Large intestine (tissue), 3 donors: ENCODE data around the gene GPD1L. TPM values are rescaled to one million over a fixed set of nuclear protein-coding genes. Genes with fewer than 3 reads are reported as not detected.

Source experiments
- DNase-seq, 2 donors: peaks; one replicate each; pipeline versions ENCODE4 v3.0.0 to v3.0.0-alpha.2; 2013
- H3K27ac ChIP-seq: one replicate; pipeline ENCODE4 v1.5.1; 2013; ENCODE audit warnings: low read length
- H3K27me3 ChIP-seq: 2 replicates; pipeline ENCODE4 v1.6.1; 2013; ENCODE audit warnings: low read length; ENCODE audit not compliant: control insufficient read depth, insufficient read depth
- H3K36me3 ChIP-seq: 2 replicates; pipeline ENCODE4 v1.6.1; 2013; ENCODE audit warnings: low read length; ENCODE audit not compliant: control insufficient read depth, insufficient read depth
- H3K4me1 ChIP-seq: one replicate; pipeline ENCODE4 v1.6.1; 2013; ENCODE audit warnings: low read length; ENCODE audit not compliant: control insufficient read depth, insufficient read depth
- H3K4me3 ChIP-seq: one replicate; pipeline ENCODE4 v1.5.1; 2013; ENCODE audit warnings: low read length
- H3K9me3 ChIP-seq: one replicate; pipeline ENCODE4 v1.6.1; 2013; ENCODE audit warnings: mild to moderate bottlenecking, low read depth, low read length, moderate library complexity; ENCODE audit not compliant: control insufficient read depth
- whole genome bisulfite sequencing: methylation state at CpG from one replicate; pipeline ENCODE4 v1.1.5; 2013; ENCODE audit warnings: low lambda C conversion rate; ENCODE audit not compliant: insufficient coverage; 5-methylcytosine and 5-hydroxymethylcytosine counted together
- polyA plus RNA-seq: library from polyadenylated mRNA; unstranded; fragments of 120-200 nt; gene quantifications from one replicate; pipeline ENCODE4 v1.2.1, GENCODE V29; 2013

Gene GPD1L
- polyA plus RNA-seq, 1 donor = 17.5 TPM

DNA sequence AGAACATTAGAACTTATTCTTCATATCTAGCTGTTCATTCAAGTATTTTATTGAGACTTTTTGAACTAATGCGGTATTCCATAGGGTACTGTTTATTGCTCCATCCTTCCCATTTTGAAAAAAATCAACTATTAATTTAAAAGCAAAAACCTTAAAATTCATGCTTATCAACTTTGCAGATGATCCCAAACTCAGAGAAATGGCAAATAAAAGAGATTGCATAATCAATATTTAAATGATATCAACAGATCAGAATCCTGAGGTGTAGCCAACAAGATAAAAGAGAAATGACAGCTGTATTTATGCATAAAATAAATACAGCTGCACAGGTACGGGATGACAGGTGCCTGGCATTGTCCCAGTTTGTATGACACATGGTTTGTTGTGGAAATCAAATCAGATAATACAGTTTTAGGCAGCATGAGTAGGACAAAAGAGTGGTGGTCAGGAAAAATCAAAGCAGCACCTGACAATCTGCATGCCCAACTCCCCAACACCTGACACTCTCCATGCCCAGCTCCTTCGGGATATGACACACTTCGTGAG lies 89.6 kb downstream of the GPD1L start:
- H3K36me3 ChIP-seq = no peaks in the 10 kb centered on the region
- no peaks in the 10 kb centered on the region for H3K9me3 ChIP-seq
- H3K27ac ChIP-seq = no peak overlapping the region
- H3K27me3 ChIP-seq = no peaks in the 10 kb centered on the region
- no peak overlapping the region for H3K4me3 ChIP-seq
- H3K4me1 ChIP-seq = no peaks in the 10 kb centered on the region
- DNase-seq = no peak
- WGBS = no CpG with 5 or more reads among the region's 4 CpGs

DNA sequence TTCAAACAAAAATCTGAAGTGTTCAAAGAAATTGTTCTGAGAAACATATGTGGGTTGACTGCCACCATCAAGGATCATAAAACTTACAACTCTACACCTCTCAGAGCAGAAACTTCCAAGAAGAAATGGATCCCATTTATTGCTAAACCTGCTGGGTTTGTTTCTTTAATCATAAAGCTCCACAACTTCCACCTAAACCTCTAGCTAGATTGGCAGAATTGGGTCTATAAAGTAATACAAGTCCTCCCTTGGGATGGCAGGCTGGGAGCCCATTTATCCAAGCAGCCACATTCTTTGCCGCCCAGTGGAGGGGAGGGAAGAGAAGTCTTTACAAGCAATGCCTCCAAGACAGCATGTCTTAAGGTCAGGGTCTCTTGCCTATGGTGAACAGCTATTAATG lies 91.6 kb downstream of the GPD1L start:
- WGBS = no CpG with 5 or more reads among the region's 1 CpG
- no peaks in the 10 kb centered on the region for H3K9me3 ChIP-seq
- no peaks in the 10 kb centered on the region for H3K4me1 ChIP-seq
- H3K27me3 ChIP-seq = no peaks in the 10 kb centered on the region
- no peak for DNase-seq
- no peak overlapping the region for H3K4me3 ChIP-seq
- H3K27ac ChIP-seq = no peak overlapping the region
- no peaks in the 10 kb centered on the region for H3K36me3 ChIP-seq

DNA sequence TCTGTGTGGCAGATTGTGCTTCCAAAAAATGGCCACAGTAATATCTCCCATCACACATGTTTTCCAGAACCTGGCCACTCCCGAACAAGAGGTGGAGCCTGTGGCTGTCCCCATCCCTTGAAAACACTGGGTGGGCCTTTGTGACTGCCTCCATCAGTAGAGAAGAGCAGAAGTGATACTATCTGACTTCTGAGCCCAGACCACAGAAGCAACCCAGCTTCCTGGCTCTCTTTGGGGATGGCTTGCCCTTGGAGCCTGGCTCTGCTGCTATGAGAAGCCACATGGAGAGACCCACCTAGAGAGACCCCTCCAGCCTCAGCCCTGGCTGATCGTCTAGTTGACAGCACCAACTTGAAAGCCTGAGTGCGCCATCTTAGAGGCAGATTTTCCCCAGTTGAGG lies 92.3 kb downstream of the GPD1L start:
- no peak for DNase-seq
- Histone ChIP-seq H3K4me1 (no peaks in the 10 kb centered on the region), H3K9me3 (no peaks in the 10 kb centered on the region), H3K27ac (no peak overlapping the region), H3K36me3 (no peaks in the 10 kb centered on the region), H3K4me3 (no peak overlapping the region), H3K27me3 (no peaks in the 10 kb centered on the region)
- WGBS = no CpG with 5 or more reads among the region's 3 CpGs

DNA sequence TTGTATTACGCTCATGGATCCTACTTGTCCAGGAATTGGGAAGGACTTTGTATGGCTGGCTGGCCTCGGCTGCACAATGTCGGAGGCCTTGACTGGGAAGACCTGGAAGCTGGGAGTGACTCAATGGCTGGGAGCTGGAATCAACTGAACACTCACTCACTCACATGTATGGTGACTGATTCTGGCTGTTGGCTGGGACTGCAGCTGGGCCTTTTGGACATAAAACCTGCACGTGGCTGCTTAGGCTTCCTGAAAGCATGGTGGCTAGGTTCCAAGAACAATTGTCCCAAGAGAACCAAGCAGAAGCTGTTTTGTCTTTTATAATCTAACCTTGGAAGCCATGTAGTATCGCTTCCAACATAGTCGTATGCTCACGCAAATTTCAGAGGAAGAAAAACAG lies 94.1 kb downstream of the GPD1L start:
- H3K4me3 ChIP-seq = no peak overlapping the region
- H3K4me1 ChIP-seq = no peaks in the 10 kb centered on the region
- no peak overlapping the region for H3K27ac ChIP-seq
- H3K36me3 ChIP-seq = no peaks in the 10 kb centered on the region
- H3K27me3 ChIP-seq = no peaks in the 10 kb centered on the region
- WGBS = 80% methylated on average over 1 of the region's 7 CpGs
- H3K9me3 ChIP-seq = no peaks in the 10 kb centered on the region
- no peak for DNase-seq

DNA sequence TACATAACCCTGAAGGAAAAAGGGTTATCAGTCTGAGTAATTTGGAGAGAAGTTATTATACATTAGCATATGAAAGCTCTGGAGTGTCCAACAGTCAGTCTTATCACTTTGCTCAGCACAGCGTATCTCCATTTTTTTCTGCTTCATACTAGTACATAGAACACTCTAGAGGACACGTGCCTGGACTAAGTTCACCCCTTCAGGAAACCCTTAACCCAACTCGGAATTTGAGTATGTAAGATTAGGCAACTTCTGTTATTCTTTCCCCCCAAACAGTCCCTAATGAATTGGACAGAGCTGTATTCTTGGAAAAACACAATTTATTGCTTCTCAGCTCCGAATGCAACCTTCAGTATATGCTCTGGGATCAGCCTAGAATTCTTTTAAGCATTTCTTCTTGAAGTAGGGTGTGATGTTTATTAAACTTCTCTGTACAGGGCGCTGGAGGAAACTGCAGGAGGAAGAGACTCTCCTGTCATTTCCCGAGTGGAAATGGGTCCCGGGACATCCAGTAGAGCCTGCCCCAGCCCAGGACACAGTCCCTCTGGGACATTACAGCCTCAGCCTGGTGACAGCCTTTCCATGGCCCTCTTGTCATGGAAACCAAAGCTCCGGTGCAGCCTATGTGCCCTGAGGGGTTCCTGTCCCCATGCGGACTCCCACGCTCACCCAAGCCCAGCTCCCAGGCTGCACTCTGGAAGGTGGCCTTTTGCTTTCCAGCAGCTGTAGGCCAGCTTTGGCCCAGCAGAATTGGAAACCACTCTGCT lies 94.8 kb downstream of the GPD1L start:
- Histone ChIP-seq H3K9me3 (no peaks in the 10 kb centered on the region), H3K27me3 (no peaks in the 10 kb centered on the region), H3K4me1 (no peaks in the 10 kb centered on the region), H3K36me3 (no peaks in the 10 kb centered on the region), H3K4me3 (no peak overlapping the region), H3K27ac (no peak overlapping the region)
- no peak for DNase-seq
- no CpG with 5 or more reads among the region's 10 CpGs for WGBS

DNA sequence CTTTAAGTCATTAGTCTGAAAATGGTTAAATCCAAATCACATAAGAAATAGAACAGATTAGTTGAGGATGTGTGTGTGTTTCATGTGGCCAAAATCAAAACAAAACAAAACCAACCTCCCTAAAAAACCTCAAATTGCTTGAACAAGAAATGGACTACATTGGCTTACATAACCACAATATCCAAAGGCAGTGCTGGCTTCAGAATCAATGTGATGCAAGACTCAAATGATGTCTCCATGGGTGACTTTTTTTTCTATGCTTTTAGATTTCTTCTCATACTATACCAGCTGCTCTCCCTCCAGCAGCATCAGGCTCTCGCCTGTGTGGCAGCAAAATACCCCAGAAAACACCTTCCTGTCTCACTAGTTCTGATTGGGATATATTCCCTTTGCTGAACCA lies 96.1 kb downstream of the GPD1L start:
- no peak for DNase-seq
- H3K27me3 ChIP-seq = no peaks in the 10 kb centered on the region
- no peaks in the 10 kb centered on the region for H3K36me3 ChIP-seq
- no peaks in the 10 kb centered on the region for H3K9me3 ChIP-seq
- no peak overlapping the region for H3K4me3 ChIP-seq
- H3K4me1 ChIP-seq = no peaks in the 10 kb centered on the region
- no CpG with 5 or more reads among the region's 1 CpG for WGBS
- H3K27ac ChIP-seq = no peak overlapping the region

DNA sequence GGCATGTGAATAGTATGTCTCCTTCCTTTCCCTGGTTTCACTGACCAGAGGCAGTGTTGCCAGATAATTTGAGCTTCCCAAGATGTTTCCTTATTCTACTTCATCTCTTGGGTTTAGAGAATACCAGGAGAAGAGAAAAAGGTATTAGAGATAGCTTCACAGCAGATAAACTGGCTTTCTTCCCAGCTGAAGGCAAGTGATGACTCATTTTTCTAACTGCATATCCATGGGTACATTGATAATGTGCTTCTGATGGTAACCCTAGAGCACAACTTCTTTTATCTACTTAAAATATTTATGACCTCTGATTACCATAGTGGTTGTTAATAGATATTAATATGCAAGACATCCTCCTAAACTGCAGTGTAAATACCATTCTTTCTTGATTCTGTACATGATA lies 97.4 kb downstream of the GPD1L start:
- H3K27ac ChIP-seq = no peak overlapping the region
- no peaks in the 10 kb centered on the region for H3K9me3 ChIP-seq
- DNase-seq = no peak
- no peaks in the 10 kb centered on the region for H3K4me1 ChIP-seq
- no peak overlapping the region for H3K4me3 ChIP-seq
- no peaks in the 10 kb centered on the region for H3K36me3 ChIP-seq
- no peaks in the 10 kb centered on the region for H3K27me3 ChIP-seq

DNA sequence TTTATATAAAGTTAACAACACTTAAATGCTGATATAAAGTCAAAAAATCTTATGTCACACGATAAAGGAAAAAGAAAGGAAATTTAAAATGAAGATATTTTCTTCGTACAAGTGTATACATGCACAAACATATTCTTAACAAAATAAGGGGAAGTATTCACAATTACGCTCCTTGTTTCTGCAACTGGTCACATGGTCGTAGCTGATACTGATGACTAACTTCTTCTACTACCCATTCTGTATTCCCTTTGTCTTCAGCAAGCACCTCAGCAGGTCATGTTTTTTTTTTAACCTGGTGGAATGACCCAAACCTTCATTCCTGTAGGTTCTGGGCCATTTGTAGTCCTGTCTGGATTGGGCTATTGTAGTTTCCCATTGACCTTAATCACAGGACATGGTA lies 102.0 kb downstream of the GPD1L start:
- WGBS = 89% methylated on average over 4 of the region's 4 CpGs
- Histone ChIP-seq H3K27me3 (no peaks in the 10 kb centered on the region), H3K9me3 (no peaks in the 10 kb centered on the region), H3K4me1 (no peaks in the 10 kb centered on the region), H3K4me3 (no peak overlapping the region), H3K27ac (no peak overlapping the region), H3K36me3 (no peaks in the 10 kb centered on the region)
- DNase-seq = no peak

DNA sequence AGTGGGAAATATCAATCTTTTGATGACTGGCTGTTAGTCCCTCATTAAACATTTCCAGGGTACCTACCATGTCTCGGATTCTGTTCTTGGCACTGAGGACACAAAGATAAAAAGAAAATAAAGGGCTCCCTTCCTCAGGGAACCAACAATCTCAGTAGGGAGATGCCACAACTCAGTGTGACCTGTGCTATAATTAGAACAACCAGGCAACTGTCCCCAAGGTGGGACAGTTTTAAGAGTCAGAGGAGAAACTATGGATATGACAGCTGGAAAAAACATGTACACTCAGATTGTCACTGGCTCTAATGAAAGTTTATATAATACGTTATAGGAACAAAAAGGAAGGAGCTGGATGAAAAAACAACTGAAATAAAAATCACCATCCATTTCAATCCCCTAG lies 108.8 kb downstream of the GPD1L start:
- Histone ChIP-seq H3K36me3 (no peaks in the 10 kb centered on the region), H3K27ac (no peak overlapping the region), H3K9me3 (no peaks in the 10 kb centered on the region), H3K4me1 (peaks cover 13% of the 10 kb centered on the region), H3K27me3 (no peaks in the 10 kb centered on the region), H3K4me3 (no peak overlapping the region)
- no peak for DNase-seq
- WGBS = 67% methylated on average over 1 of the region's 2 CpGs

DNA sequence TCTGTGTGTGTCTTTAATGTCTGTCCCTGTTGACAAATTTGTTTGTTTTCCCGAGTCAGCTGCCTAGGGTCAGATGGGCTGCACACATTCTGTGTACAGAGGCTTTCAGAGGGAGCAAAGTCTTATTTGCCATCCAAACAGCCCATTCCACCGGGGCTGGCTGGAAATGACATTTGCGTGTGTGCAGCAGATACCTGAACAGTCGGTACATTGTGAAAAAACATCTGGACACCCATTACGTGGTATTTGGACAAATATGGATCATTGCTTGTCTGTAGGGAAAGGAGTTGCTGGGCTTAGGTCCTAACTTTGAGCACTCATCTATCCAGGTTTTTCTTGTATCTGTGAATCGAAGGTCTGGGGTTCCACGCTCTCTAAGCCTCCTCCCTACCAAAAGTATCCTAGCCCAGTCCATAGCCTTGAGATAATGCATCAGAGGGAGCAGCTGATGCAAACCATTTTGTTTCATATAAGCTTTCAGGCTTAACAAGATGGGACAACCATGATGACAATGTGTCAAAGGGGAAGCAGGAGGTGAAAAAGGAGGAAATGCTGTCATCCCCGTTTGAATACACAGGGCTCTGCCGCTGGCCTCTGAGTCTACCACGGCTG lies 109.9 kb downstream of the GPD1L start:
- DNase-seq = peak; percentile 68 to 83
- H3K27me3 ChIP-seq = no peaks in the 10 kb centered on the region
- no peaks in the 10 kb centered on the region for H3K9me3 ChIP-seq
- peak overlapping the region; percentile 15 for H3K27ac ChIP-seq
- WGBS = 7% methylated on average over 2 of the region's 10 CpGs
- peaks cover 13% of the 10 kb centered on the region for H3K4me1 ChIP-seq
- H3K36me3 ChIP-seq = no peaks in the 10 kb centered on the region
- no peak overlapping the region for H3K4me3 ChIP-seq

DNA sequence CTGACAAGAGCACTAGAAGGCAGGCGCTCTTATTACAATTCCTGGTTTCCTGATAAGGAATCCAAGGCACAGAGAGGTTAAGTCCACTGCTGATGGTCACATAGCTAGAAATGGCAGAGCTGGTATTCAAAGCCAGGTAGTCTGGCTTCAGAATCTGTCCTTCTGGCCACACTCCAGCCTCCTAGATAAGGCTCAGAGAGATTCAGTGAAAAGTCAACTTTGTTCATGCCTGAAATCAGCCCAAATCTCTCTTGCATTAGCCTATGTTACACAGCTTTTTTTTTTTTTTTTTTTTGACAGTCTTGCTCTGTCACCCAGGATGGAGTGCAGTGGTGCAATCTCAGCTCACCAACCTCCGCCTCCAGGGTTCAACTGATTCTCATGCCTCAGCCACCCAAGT lies 110.9 kb downstream of the GPD1L start:
- Histone ChIP-seq H3K27ac (no peak overlapping the region), H3K27me3 (no peaks in the 10 kb centered on the region), H3K36me3 (no peaks in the 10 kb centered on the region), H3K9me3 (no peaks in the 10 kb centered on the region), H3K4me1 (peaks cover 13% of the 10 kb centered on the region), H3K4me3 (no peak overlapping the region)
- no peak for DNase-seq
- no CpG with 5 or more reads among the region's 2 CpGs for WGBS
